ENCODE data around the gene HOXB5.

Gene HOXB5

GRCh38 chr17:48547808-48548522 lies 45.6 kb downstream of the HOXB5 start:
- peak overlapping the region in 1 of 2 donors; percentile 38 for H3K4me3 ChIP-seq (replicated peaks in 1 of 2; ENCODE audit: low read depth in 2 of 2, low read length in 2 of 2)
- TF ChIP-seq CTCF (IDR thresholded peaks at IDR 0.05; ENCODE audit: low read depth, low read length), result no peak
- DNase-seq (ENCODE audit: low read depth in 2 of 2), result peak; percentile 69 to 71

- peak; percentile 36 to 56 for DNase-seq (ENCODE audit: low read depth in 2 of 2)
- no peak for TF ChIP-seq CTCF (IDR thresholded peaks at IDR 0.05; ENCODE audit: low read depth, low read length)
- peak overlapping the region; percentile 15 to 38 for H3K4me3 ChIP-seq (replicated peaks in 1 of 2; ENCODE audit: low read depth in 2 of 2, low read length in 2 of 2)
Observed at GRCh38 chr17:48546924-48547807, 46.4 kb downstream of the HOXB5 start.

GRCh38 chr17:48546137-48546923 lies 47.2 kb downstream of the HOXB5 start:
- DNase-seq (ENCODE audit: low read depth in 2 of 2), result peak; percentile 30 to 54
- no peak for TF ChIP-seq CTCF (IDR thresholded peaks at IDR 0.05; ENCODE audit: low read depth, low read length)
- peak overlapping the region; percentile 15 to 38 for H3K4me3 ChIP-seq (replicated peaks in 1 of 2; ENCODE audit: low read depth in 2 of 2, low read length in 2 of 2)

GRCh38 chr17:48545539-48545938 lies 48.0 kb downstream of the HOXB5 start:
- H3K4me3 ChIP-seq (replicated peaks in 1 of 2; ENCODE audit: low read depth in 2 of 2, low read length in 2 of 2), result peak overlapping the region in 1 of 2 donors; percentile 74
- DNase-seq (ENCODE audit: low read depth in 2 of 2), result no peak
- TF ChIP-seq CTCF (IDR thresholded peaks at IDR 0.05; ENCODE audit: low read depth, low read length), result no peak

- peak; percentile 68 to 73 for DNase-seq (ENCODE audit: low read depth in 2 of 2)
- no peak for TF ChIP-seq CTCF (IDR thresholded peaks at IDR 0.05; ENCODE audit: low read depth, low read length)
- H3K4me3 ChIP-seq (replicated peaks in 1 of 2; ENCODE audit: low read depth in 2 of 2, low read length in 2 of 2), result peak within 1 kb of the TSS; percentile 64 to 74
Observed at GRCh38 chr17:48545022-48545375, 48.6 kb downstream of the HOXB5 start, which contains the start of gene HOXB2. TSS of gene HOXB2 (minus strand) at chr17:48545109. CDS start at chr17:48544911, 198 bp downstream.

- no peak for TF ChIP-seq CTCF (IDR thresholded peaks at IDR 0.05; ENCODE audit: low read depth, low read length)
- peak; percentile 84 to 86 for DNase-seq (ENCODE audit: low read depth in 2 of 2)
Observed at GRCh38 chr17:48544349-48545021, 49.1 kb downstream of the HOXB5 start.

More at GRCh38 chr17:48544349-48545021, 49.1 kb downstream of the HOXB5 start:
- peak overlapping the region; percentile 64 to 74 for H3K4me3 ChIP-seq (replicated peaks in 1 of 2; ENCODE audit: low read depth in 2 of 2, low read length in 2 of 2)

Data from cardiac fibroblast (primary cell).